IMR-90 (cell line): ENCODE results near the gene CAPN3. TPM values are rescaled to one million over a fixed set of nuclear protein-coding genes. Genes with fewer than 3 reads are reported as not detected.

Experiments
- ATAC-seq: fragments of 200-7000 bp; cut with Tn5 transposase; 2 replicates; pipeline ENCODE4 v1.9.1; 2020; ENCODE audit warnings: low read depth, mild to moderate bottlenecking, moderate library complexity
- BruUV-seq: library from RNA; stranded (reverse); fragments of 400-500 nt; replicated peaks from 2 replicates; lab custom pipeline; 2021; lab: Mats Ljungman, UMichigan
- CTCF ChIA-PET: fragments of 300-600 bp; formaldehyde crosslinking; extraction: SDS; loops from one replicate; lab custom pipeline; 2021; ENCODE audit warnings: antibody characterized with exemption; lab: Yijun Ruan, JAX
- POLR2A ChIA-PET: fragments of 300-600 bp; sonication (Branson Sonifier 250); formaldehyde crosslinking; loops from one replicate; lab custom pipeline; 2022; ENCODE audit warnings: antibody characterized with exemption; ENCODE audit not compliant: unreplicated experiment; lab: Charles Lee
- DNase-seq: peaks from one replicate; pipeline ENCODE4 v3.0.0; 2013
- H2AFZ ChIP-seq: replicated peaks from 2 replicates; pipeline ENCODE3; 2013; ENCODE audit warnings: low read length, mild to moderate bottlenecking; ENCODE audit not compliant: poor library complexity
- H2AK5ac ChIP-seq: 2 replicates; pipeline ENCODE4 v1.6.1; 2013; ENCODE audit warnings: low read depth, low read length, inconsistent platforms
- H2AK9ac ChIP-seq: replicated peaks from 2 replicates; pipeline ENCODE3; 2013; ENCODE audit warnings: mild to moderate bottlenecking, low read depth, low read length, moderate library complexity; ENCODE audit not compliant: poor library complexity
- H2BK120ac ChIP-seq: 2 replicates; pipeline ENCODE4 v1.6.1; 2013; ENCODE audit warnings: low read depth, low read length, inconsistent platforms
- H2BK15ac ChIP-seq: 3 replicates; pipeline ENCODE4 v1.6.1; 2013; ENCODE audit warnings: low read depth, low read length, inconsistent platforms
- H2BK20ac ChIP-seq: 2 replicates; pipeline ENCODE4 v1.6.1; 2013; ENCODE audit warnings: low read depth, mild to moderate bottlenecking, inconsistent platforms, low read length, moderate library complexity
- H2BK5ac ChIP-seq: 2 replicates; pipeline ENCODE4 v1.6.1; 2013; ENCODE audit warnings: mild to moderate bottlenecking, low read depth, low read length, inconsistent platforms; ENCODE audit not compliant: poor library complexity, severe bottlenecking
- H3K14ac ChIP-seq: replicated peaks from 2 replicates; pipeline ENCODE4 v1.6.1; 2013; ENCODE audit warnings: low read depth, low read length, inconsistent platforms
- H3K18ac ChIP-seq: 2 replicates; pipeline ENCODE4 v1.6.1; 2013; ENCODE audit warnings: low read depth, low read length, control low read depth
- H3K23ac ChIP-seq: 2 replicates; pipeline ENCODE4 v1.6.1; 2013; ENCODE audit warnings: low read depth, low read length, inconsistent platforms
- H3K27ac ChIP-seq: 2 replicates; pipeline ENCODE4 v1.5.1; 2013; ENCODE audit warnings: mild to moderate bottlenecking, control low read depth, low read length; ENCODE audit not compliant: insufficient read depth
- H3K27me3 ChIP-seq: 2 replicates; pipeline ENCODE4 v1.6.1; 2013; ENCODE audit warnings: low read length; ENCODE audit not compliant: control insufficient read depth, insufficient read depth
- H3K36me3 ChIP-seq: 2 replicates; pipeline ENCODE4 v1.6.1; 2013; ENCODE audit warnings: low read length, mixed read lengths; ENCODE audit not compliant: control insufficient read depth, insufficient read depth
- H3K4ac ChIP-seq: 2 replicates; pipeline ENCODE4 v1.6.1; 2013; ENCODE audit warnings: low read depth, low read length, inconsistent platforms
- H3K4me1 ChIP-seq: 2 replicates; pipeline ENCODE4 v1.6.1; 2013; ENCODE audit warnings: low read length, mixed read lengths; ENCODE audit not compliant: control insufficient read depth, insufficient read depth
- H3K4me2 ChIP-seq: 2 replicates; pipeline ENCODE4 v1.6.1; 2013; ENCODE audit warnings: low read depth, mild to moderate bottlenecking, control low read depth, low read length, moderate library complexity
- H3K4me3 ChIP-seq: 2 replicates; pipeline ENCODE4 v1.5.1; 2013; ENCODE audit warnings: low read depth, mild to moderate bottlenecking, control low read depth, low read length, moderate library complexity; ENCODE audit not compliant: insufficient read depth
- H3K56ac ChIP-seq: 2 replicates; pipeline ENCODE4 v1.6.1; 2013; ENCODE audit warnings: low read length, inconsistent platforms; ENCODE audit not compliant: insufficient read depth; ENCODE audit errors: extremely low read depth
- H3K79me1 ChIP-seq, 2 experiments: 2 replicates each; pipeline ENCODE4 v1.6.1; 2013; ENCODE audit warnings: low read length in 2 of 2, inconsistent platforms in 1 of 2, low read depth in 1 of 2
- H3K9ac ChIP-seq: 2 replicates; pipeline ENCODE4 v1.6.1; 2013; ENCODE audit warnings: low read depth, low read length, control low read depth
- H3K9me1 ChIP-seq: 2 replicates; pipeline ENCODE4 v1.6.1; 2013; ENCODE audit warnings: low read length, inconsistent platforms; ENCODE audit not compliant: insufficient read depth
- H3K9me3 ChIP-seq: 2 replicates; pipeline ENCODE4 v1.6.1; 2013; ENCODE audit warnings: low read length; ENCODE audit not compliant: control insufficient read depth, insufficient read depth
- H4K20me1 ChIP-seq: 2 replicates; pipeline ENCODE4 v1.6.1; 2013; ENCODE audit warnings: low read length, inconsistent platforms; ENCODE audit not compliant: insufficient read depth
- H4K5ac ChIP-seq: 2 replicates; pipeline ENCODE4 v1.6.1; 2013; ENCODE audit warnings: mild to moderate bottlenecking, low read depth, low read length, control low read depth
- H4K8ac ChIP-seq, 2 experiments: 2 replicates each; pipeline ENCODE4 v1.6.1; 2013; ENCODE audit warnings: low read depth in 2 of 2, low read length in 2 of 2, control low read depth in 1 of 2, inconsistent platforms in 1 of 2
- H4K91ac ChIP-seq: 2 replicates; pipeline ENCODE4 v1.6.1; 2013; ENCODE audit warnings: low read depth, low read length, inconsistent platforms; ENCODE audit not compliant: insufficient read depth
- BHLHE40 ChIP-seq: fragments of 150-350 bp; IDR thresholded peaks from 2 replicates; pipeline ENCODE4 v1.6.1; 2016; ENCODE audit warnings: mild to moderate bottlenecking, low read depth, low read length
- CEBPB ChIP-seq: IDR thresholded peaks from 2 replicates; pipeline ENCODE4 v1.6.1; 2012; ENCODE audit warnings: low read depth, low read length, improper control_type of control experiment
- CHD1 ChIP-seq: IDR thresholded peaks from 2 replicates; pipeline ENCODE4 v1.6.1; 2012; ENCODE audit warnings: low read depth, low read length, improper control_type of control experiment
- ELK1 ChIP-seq: fragments of 150-350 bp; IDR thresholded peaks from 2 replicates; pipeline ENCODE4 v1.6.1; 2016; ENCODE audit warnings: low read depth, mild to moderate bottlenecking, low read length, moderate library complexity, borderline replicate concordance
- FOS ChIP-seq: fragments of 150-350 bp; IDR thresholded peaks from 2 replicates; pipeline ENCODE4 v1.6.1; 2016; ENCODE audit warnings: low read depth, low read length
- MAFK ChIP-seq: IDR thresholded peaks from 2 replicates; pipeline ENCODE4 v1.6.1; 2012; ENCODE audit warnings: low read depth, low read length, improper control_type of control experiment
- MAZ ChIP-seq: IDR thresholded peaks from 2 replicates; pipeline ENCODE4 v1.6.1; 2012; ENCODE audit warnings: low read depth, mild to moderate bottlenecking, low read length, improper control_type of control experiment, moderate library complexity, borderline replicate concordance
- MXI1 ChIP-seq: IDR thresholded peaks from 2 replicates; pipeline ENCODE4 v1.6.1; 2012; ENCODE audit warnings: low read depth, mild to moderate bottlenecking, low read length, moderate library complexity, borderline replicate concordance
- NFE2L2 ChIP-seq: fragments of 150-350 bp; IDR thresholded peaks from 2 replicates; pipeline ENCODE4 v1.6.1; 2016; ENCODE audit warnings: low read depth, mild to moderate bottlenecking, low read length
- POLR2A ChIP-seq: IDR thresholded peaks from 2 replicates; pipeline ENCODE4 v1.6.1; 2012; ENCODE audit warnings: mild to moderate bottlenecking, low read depth, low read length
- RAD21 ChIP-seq: IDR thresholded peaks from 2 replicates; pipeline ENCODE4 v1.6.1; 2012; ENCODE audit warnings: low read length, improper control_type of control experiment
- RCOR1 ChIP-seq: IDR thresholded peaks from 2 replicates; pipeline ENCODE4 v1.6.1; 2012; ENCODE audit warnings: mild to moderate bottlenecking, low read length, improper control_type of control experiment; ENCODE audit not compliant: insufficient replicate concordance
- RFX5 ChIP-seq: IDR thresholded peaks from 2 replicates; pipeline ENCODE4 v1.8.0; 2012; ENCODE audit warnings: low read depth, mild to moderate bottlenecking, low read length, moderate library complexity
- SMC3 ChIP-seq: fragments of 150-350 bp; IDR thresholded peaks from 2 replicates; pipeline ENCODE4 v1.6.1; 2016; ENCODE audit warnings: low read depth, mild to moderate bottlenecking, antibody characterized with exemption, low read length, moderate library complexity
- USF2 ChIP-seq: fragments of 150-350 bp; IDR thresholded peaks from 2 replicates; pipeline ENCODE4 v1.6.1; 2017; ENCODE audit warnings: mild to moderate bottlenecking, antibody characterized with exemption, low read length, low read depth
- dilution Hi-C: fragments of 300-500 bp; cut with HindIII; formaldehyde crosslinking; loops from one replicate; pipeline ENCODE4 v1.14.3; 2018; ENCODE audit warnings: low sequenced_read_pairs; ENCODE audit not compliant: unreplicated experiment
- in situ Hi-C: fragments of 300-500 bp; cut with MboI; formaldehyde crosslinking; loops from 3 replicates; pipeline ENCODE4 v1.14.3; 2019; ENCODE audit warnings: low sequenced_read_pairs, inconsistent platforms, mixed read lengths
- intact Hi-C: fragments of 100-400 bp; cut with micrococcal nuclease; formaldehyde crosslinking; loops from 2 replicates; pipeline ENCODE4 v1.10.0; 2022
- polyA plus RNA-seq, 3 experiments: library from polyadenylated mRNA; depleted of rRNA; stranded (reverse); fragments of >200 nt; gene quantifications; 2 replicates each; pipeline ENCODE4 v1.2.3, GENCODE V29; 2012; ENCODE audit warnings: low replicate concordance in 1 of 3
- total RNA-seq: library from RNA; depleted of rRNA; stranded (reverse); fragments of >200 nt; gene quantifications from 2 replicates; pipeline ENCODE4 v1.2.3, GENCODE V29; 2012
- TF ChIP-seq, protein P1 (sequence below): conservative IDR thresholded peaks from 2 replicates; pipeline ENCODE4 v1.5.1; 2012; ENCODE audit warnings: mild to moderate bottlenecking, low read depth, low read length, improper control_type of control experiment

Gene CAPN3
- total and polyA plus RNA-seq, 2 of the 4 experiments (the other 2 are of a cell fraction): 1.1 to 1.4 TPM

DNA sequence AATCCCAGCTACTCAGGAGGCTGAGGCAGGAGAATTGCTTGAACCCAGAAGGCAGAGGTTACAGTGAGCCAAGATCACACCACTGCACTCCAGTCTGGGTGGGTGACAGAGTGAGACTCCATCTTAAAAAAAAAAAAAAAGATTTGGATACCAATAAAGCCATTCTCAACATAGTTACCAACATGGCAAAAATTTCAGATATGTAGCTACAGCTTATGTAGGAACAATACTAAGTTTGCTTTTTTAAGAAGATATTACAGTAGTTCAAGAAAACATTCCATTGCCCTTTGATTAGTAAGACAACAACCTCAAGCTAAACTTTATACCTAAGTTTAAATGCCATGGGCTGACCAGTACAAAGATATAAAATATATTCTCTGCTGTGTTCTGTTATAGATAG is 97.2 kb downstream of the CAPN3 start:
- Histone ChIP-seq H4K20me1 (peaks cover 11% of the 10 kb centered on the region; the same call in 1 of the 2 replicates), H2AFZ (no peak overlapping the region), H3K27ac (peak overlapping the region; percentile 64; the same call in 1 of the 2 replicates), H3K4ac (no peak overlapping the region), H4K5ac (no peak overlapping the region), H2BK15ac (no peak overlapping the region), H3K4me3 (no peak overlapping the region), H3K56ac (no peak overlapping the region), H3K14ac (no peak overlapping the region), H2BK120ac (no peak overlapping the region), H4K8ac (no peak overlapping the region), H3K23ac (no peak overlapping the region), H2BK20ac (no peak overlapping the region), H3K18ac (no peak overlapping the region), H3K9me1 (peaks cover 3% of the 10 kb centered on the region; the same call in 1 of the 2 replicates), H4K91ac (no peak overlapping the region), H3K36me3 (peaks cover 3% of the 10 kb centered on the region), H2AK5ac (no peak overlapping the region), H3K27me3 (no peaks in the 10 kb centered on the region), H3K9ac (no peak overlapping the region), H2AK9ac (no peak overlapping the region), H2BK5ac (peak overlapping the region; percentile 76), H3K79me1 (peaks cover 3 to 39% of the 10 kb centered on the region in 2 experiments; a peak in 2 of 4 replicates), H3K4me2 (peak overlapping the region; percentile 91), H3K9me3 (no peaks in the 10 kb centered on the region), H3K4me1 (peaks cover 7% of the 10 kb centered on the region)
- BruUV-seq: no TSS peak
- ChIA-PET CTCF (interaction anchor here (0.6 kb wide), 3 partner anchors 73 to 339 kb away, joined by 3 to 4 read pairs (median 3); no protein-coding TSS in a partner anchor), POLR2A (no interaction called here)
- dilution Hi-C loops: no loop called here
- TF ChIP-seq FOS: no peak
- no peak for TF ChIP-seq MXI1
- TF ChIP-seq USF2: no peak
- TF ChIP-seq BHLHE40: no peak
- TF ChIP-seq, protein P1, sequence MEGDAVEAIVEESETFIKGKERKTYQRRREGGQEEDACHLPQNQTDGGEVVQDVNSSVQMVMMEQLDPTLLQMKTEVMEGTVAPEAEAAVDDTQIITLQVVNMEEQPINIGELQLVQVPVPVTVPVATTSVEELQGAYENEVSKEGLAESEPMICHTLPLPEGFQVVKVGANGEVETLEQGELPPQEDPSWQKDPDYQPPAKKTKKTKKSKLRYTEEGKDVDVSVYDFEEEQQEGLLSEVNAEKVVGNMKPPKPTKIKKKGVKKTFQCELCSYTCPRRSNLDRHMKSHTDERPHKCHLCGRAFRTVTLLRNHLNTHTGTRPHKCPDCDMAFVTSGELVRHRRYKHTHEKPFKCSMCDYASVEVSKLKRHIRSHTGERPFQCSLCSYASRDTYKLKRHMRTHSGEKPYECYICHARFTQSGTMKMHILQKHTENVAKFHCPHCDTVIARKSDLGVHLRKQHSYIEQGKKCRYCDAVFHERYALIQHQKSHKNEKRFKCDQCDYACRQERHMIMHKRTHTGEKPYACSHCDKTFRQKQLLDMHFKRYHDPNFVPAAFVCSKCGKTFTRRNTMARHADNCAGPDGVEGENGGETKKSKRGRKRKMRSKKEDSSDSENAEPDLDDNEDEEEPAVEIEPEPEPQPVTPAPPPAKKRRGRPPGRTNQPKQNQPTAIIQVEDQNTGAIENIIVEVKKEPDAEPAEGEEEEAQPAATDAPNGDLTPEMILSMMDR: no peak
- no peak for TF ChIP-seq ELK1
- TF ChIP-seq RAD21: no peak
- no peak for TF ChIP-seq MAFK
- TF ChIP-seq CHD1: no peak
- no peak for TF ChIP-seq RCOR1
- no peak for TF ChIP-seq POLR2A
- TF ChIP-seq SMC3: no peak
- TF ChIP-seq NFE2L2: no peak
- no peak for TF ChIP-seq MAZ
- TF ChIP-seq RFX5: no peak
- no peak for TF ChIP-seq CEBPB
- DNase-seq (no peak), ATAC-seq (no peak)
- intact Hi-C loops: loop anchor here (10.0 kb wide), 1 partner anchor 182 kb away; the partner anchor contains the start of genes GANC and TMEM87A
- in situ Hi-C loops: no loop called here
